Testis (tissue), 3 donors: Measurements from ENCODE around the gene FABP3. TPM values are rescaled to one million over a fixed set of nuclear protein-coding genes. Genes with fewer than 3 reads are reported as not detected.
A peak's percentile ranks its signal among the peaks of the same experiment; 100 is the strongest.

Experiments
- DNase-seq: peaks from one replicate; pipeline ENCODE4 v3.0.0-alpha.2; 2019
- H3K27ac ChIP-seq, 2 donors: fragments of 200-600 bp; sonication (generic); one replicate each; pipeline ENCODE4 v1.5.1; 2019
- H3K27me3 ChIP-seq: fragments of 200-600 bp; sonication (generic); one replicate; pipeline ENCODE4 v1.5.1; 2019
- H3K36me3 ChIP-seq: fragments of 200-600 bp; sonication (generic); one replicate; pipeline ENCODE4 v1.5.1; 2017; ENCODE audit warnings: low read depth; ENCODE audit errors: missing control alignments
- H3K4me1 ChIP-seq: fragments of 200-600 bp; sonication (generic); one replicate; pipeline ENCODE4 v1.5.1; 2019
- H3K4me3 ChIP-seq, 2 donors: fragments of 200-600 bp; sonication (generic); one replicate each; pipeline ENCODE4 v1.5.1; 2017 to 2019
- H3K9me3 ChIP-seq: fragments of 200-600 bp; sonication (generic); one replicate; pipeline ENCODE4 v1.5.1; 2017
- POLR2A ChIP-seq: fragments of 450-650 bp; IDR thresholded peaks from one replicate; pipeline ENCODE4 v1.6.1; 2017; ENCODE audit warnings: antibody characterized with exemption, mild to moderate bottlenecking, moderate library complexity
- WGBS, 2 donors: methylation state at CpG; one replicate each; pipeline ENCODE4 v1.1.5; 2018; 5-methylcytosine and 5-hydroxymethylcytosine counted together
- intact Hi-C: fragments of 100-400 bp; cut with DNase I; formaldehyde crosslinking; loops from one replicate; pipeline ENCODE4 v1.15.1; 2023; ENCODE audit warnings: low total_unique reads
- polyA plus RNA-seq: library from polyadenylated mRNA; stranded (reverse); fragments of 350-450 nt; fragmentation: Illumina TruSeq; extraction: RNeasy Lipid Tissue Mini Kit (QIAGEN cat#74804); gene quantifications from one replicate; pipeline ENCODE4 v1.2.3, GENCODE V29; 2014; ENCODE audit warnings: low read depth, low replicate concordance; ENCODE audit not compliant: insufficient read depth
- total RNA-seq, 2 donors: library from RNA; depleted of rRNA; stranded (reverse); fragments of >200 nt; gene quantifications; one replicate each; pipeline ENCODE4 v1.2.3, GENCODE V29; 2016
- TF ChIP-seq, protein P1 (sequence below), 3 experiments: fragments of 450-650 bp in 2 of 3; fragments of 200-600 bp in 1 of 3; sonication (generic) in 1 of 3; IDR thresholded peaks; one replicate each; pipeline ENCODE4 v1.5.1; 2016 to 2019; ENCODE audit warnings: antibody characterized with exemption in 3 of 3, mild to moderate bottlenecking in 2 of 3, moderate library complexity in 1 of 3

The FABP3 gene
- total and polyA plus RNA-seq, 3 donors from 2014 or later: 28.3 to 67.5 (median 34.3) TPM

DNA sequence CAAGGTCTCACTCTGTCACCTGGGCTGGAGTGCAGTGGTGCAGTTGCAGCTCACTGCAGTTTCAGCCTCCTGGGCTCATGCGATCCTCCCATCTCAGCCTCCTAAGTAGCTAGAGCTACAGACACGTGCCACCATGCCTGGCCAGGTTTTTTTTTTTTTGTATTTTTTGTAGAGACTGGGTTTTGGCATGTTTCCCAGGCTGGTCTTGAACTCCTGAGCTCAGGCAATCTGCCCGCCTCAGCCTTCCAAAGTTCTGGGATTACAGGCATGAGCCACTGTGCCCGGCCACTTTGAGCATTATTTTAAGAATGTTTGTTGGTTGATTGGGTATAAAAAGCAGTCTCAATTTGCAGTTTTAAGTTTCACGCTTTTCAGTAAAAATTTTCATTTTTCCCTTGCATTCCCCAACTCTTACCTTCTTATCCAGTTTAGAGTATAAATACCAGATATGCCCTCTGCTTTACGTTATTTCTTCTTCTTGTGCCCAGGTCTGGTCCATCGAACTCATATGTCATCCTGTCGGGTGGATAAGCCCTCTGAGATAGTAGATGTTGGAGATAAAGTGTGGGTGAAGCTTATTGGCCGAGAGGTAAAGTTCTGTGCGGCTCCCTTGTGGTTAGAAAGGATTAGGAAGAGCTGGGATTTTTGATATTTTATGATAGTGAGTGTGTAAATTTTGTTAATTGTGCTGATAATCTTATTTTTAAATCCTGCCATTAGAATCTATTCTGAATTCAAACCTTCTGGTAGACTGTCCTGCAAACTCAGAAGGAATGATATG is 36.0 kb downstream of the FABP3 start:
- H3K4me1 ChIP-seq: no peaks in the 10 kb centered on the region
- no peak overlapping the region for H3K27ac ChIP-seq
- intact Hi-C loops: no loop called here
- no peak overlapping the region for H3K4me3 ChIP-seq
- peak; percentile 20 for DNase-seq
- H3K9me3 ChIP-seq: no peaks in the 10 kb centered on the region
- H3K36me3 ChIP-seq: no peaks in the 10 kb centered on the region
- H3K27me3 ChIP-seq: no peaks in the 10 kb centered on the region
- TF ChIP-seq, protein P1, sequence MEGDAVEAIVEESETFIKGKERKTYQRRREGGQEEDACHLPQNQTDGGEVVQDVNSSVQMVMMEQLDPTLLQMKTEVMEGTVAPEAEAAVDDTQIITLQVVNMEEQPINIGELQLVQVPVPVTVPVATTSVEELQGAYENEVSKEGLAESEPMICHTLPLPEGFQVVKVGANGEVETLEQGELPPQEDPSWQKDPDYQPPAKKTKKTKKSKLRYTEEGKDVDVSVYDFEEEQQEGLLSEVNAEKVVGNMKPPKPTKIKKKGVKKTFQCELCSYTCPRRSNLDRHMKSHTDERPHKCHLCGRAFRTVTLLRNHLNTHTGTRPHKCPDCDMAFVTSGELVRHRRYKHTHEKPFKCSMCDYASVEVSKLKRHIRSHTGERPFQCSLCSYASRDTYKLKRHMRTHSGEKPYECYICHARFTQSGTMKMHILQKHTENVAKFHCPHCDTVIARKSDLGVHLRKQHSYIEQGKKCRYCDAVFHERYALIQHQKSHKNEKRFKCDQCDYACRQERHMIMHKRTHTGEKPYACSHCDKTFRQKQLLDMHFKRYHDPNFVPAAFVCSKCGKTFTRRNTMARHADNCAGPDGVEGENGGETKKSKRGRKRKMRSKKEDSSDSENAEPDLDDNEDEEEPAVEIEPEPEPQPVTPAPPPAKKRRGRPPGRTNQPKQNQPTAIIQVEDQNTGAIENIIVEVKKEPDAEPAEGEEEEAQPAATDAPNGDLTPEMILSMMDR (IDR thresholded peaks at IDR 0.05): no peak
- no peak for TF ChIP-seq POLR2A
- WGBS, 2 donors: 82% methylated on average over 10 of the region's 10 CpGs

GRCh38 chr1:31335007-31335406 is 37.9 kb downstream of the FABP3 start:
- Histone ChIP-seq H3K27me3 (no peaks in the 10 kb centered on the region), H3K27ac (no peak overlapping the region), H3K9me3 (no peaks in the 10 kb centered on the region), H3K4me1 (no peaks in the 10 kb centered on the region), H3K36me3 (no peaks in the 10 kb centered on the region), H3K4me3 (no peak overlapping the region)
- no peak for DNase-seq
- TF ChIP-seq, protein P1 (IDR thresholded peaks at IDR 0.05): peak in 2 of 3 experiments; percentile 27 to 38
- TF ChIP-seq POLR2A: no peak
- intact Hi-C loops: no loop called here

DNA sequence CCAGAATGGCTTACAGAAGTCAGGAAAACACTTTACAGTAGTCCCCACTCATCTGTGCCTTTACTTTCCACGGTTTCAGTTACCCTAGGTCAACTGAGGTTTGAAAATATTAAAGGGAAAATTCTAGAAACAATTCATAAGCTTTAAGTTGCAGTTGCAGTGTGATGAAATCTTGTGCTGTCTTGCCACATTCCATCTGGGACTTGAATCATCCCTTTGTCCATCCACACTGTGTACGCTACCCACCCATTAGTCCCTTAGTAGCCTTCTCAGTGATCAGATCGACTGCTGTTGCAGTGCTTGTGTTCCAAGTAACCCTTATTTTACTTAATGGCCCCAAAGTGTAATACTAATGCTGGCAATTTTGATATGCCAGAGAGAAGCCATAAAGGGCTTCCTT is 45.5 kb downstream of the FABP3 start:
- Histone ChIP-seq H3K27me3 (no peaks in the 10 kb centered on the region), H3K9me3 (no peaks in the 10 kb centered on the region), H3K4me3 (no peak overlapping the region), H3K36me3 (no peaks in the 10 kb centered on the region), H3K27ac (no peak overlapping the region), H3K4me1 (no peaks in the 10 kb centered on the region)
- TF ChIP-seq, protein P1 (IDR thresholded peaks at IDR 0.05): no peak
- no peak for TF ChIP-seq POLR2A
- WGBS, 2 donors: 86 to 89% methylated on average over 3 of the region's 3 CpGs
- no peak for DNase-seq
- intact Hi-C loops: no loop called here

- no peaks in the 10 kb centered on the region for H3K27me3 ChIP-seq
- no peak for TF ChIP-seq POLR2A
- no peak overlapping the region for H3K4me3 ChIP-seq
- 91 to 94% methylated on average over 1 of the region's 1 CpG for WGBS, 2 donors
- no peak for DNase-seq
- intact Hi-C loops: no loop called here
- no peaks in the 10 kb centered on the region for H3K36me3 ChIP-seq
- no peaks in the 10 kb centered on the region for H3K9me3 ChIP-seq
- H3K27ac ChIP-seq: no peak overlapping the region
- no peaks in the 10 kb centered on the region for H3K4me1 ChIP-seq
These were observed 46.4 kb downstream of the FABP3 start for GRCh38 chr1:31326461-31326860.

GRCh38 chr1:31324992-31325391 is 47.9 kb downstream of the FABP3 start:
- Histone ChIP-seq H3K36me3 (no peaks in the 10 kb centered on the region), H3K4me1 (no peaks in the 10 kb centered on the region), H3K27ac (no peak overlapping the region), H3K4me3 (no peak overlapping the region), H3K27me3 (no peaks in the 10 kb centered on the region), H3K9me3 (no peaks in the 10 kb centered on the region)
- TF ChIP-seq, protein P1 (IDR thresholded peaks at IDR 0.05): no peak
- TF ChIP-seq POLR2A: no peak
- 91 to 97% methylated on average over 3 of the region's 3 CpGs for WGBS, 2 donors
- intact Hi-C loops: no loop called here
- no peak for DNase-seq
